ENCODE results near the gene AGAP2. TPM values are rescaled to one million over a fixed set of nuclear protein-coding genes. Genes with fewer than 3 reads are reported as not detected.
A peak's percentile ranks its signal among the peaks of the same experiment; 100 is the strongest.

The AGAP2 gene
- total RNA-seq, 1 experiment from 2014 or later, result 5.3 TPM

DNA sequence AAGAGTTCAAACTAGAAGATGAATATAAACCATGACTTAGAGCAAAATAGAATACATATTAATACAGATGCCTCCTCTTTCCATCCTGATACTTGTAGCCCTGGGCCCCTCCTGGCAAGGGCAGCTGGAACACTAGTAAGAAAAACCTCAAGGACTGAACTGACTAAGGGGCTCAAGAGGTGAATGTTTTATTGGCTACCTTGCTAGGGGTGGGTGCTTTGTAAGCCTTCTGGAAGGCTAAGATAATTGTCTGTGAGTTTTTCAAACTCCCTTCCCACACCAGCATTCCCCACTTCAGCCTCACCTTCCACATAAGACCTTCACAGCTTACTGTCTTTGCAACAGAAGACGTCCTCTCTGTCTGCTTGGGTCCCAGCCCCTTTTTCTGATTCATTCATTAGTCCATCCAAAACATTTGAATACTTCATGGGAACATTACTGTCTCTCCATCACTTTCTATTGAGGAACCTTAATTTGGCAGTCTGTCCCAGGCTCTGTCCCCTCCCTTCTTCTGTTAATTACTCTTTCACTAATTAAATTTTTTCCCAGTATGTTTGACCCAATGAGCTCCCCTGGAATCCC lies 15.3 kb upstream of the AGAP2 start:
- Histone ChIP-seq H2BK12ac (ENCODE audit: insufficient read length, low read depth, low read length) (no peak overlapping the region), H3K56ac (ENCODE audit: insufficient read length, low read depth, low read length) (no peak overlapping the region), H3K4me1 (ENCODE audit: insufficient read depth, low read length) (0 out of 2 replicates have a peak, but pooled peaks cover 7% of the 10 kb centered on the region), H4K8ac (replicated peaks; ENCODE audit: insufficient read length, low read depth, low read length) (no peak overlapping the region), H3K4ac (ENCODE audit: low read depth, low read length) (no peak overlapping the region), H2BK20ac (ENCODE audit: low read depth, low read length, poor library complexity, severe bottlenecking) (no peak overlapping the region), H3K79me1 (ENCODE audit: insufficient read depth, low read depth, low read length, poor library complexity, severe bottlenecking) (no peaks in the 10 kb centered on the region), H2AFZ (ENCODE audit: low read length) (no peak overlapping the region), H4K5ac (ENCODE audit: insufficient read length, low read depth, low read length) (no peak overlapping the region), H3K9me3 (ENCODE audit: control insufficient read depth, low read depth, low read length) (no peaks in the 10 kb centered on the region), H2BK120ac (ENCODE audit: low read depth, low read length, poor library complexity, severe bottlenecking) (no peak overlapping the region), H3K4me2 (ENCODE audit: insufficient read depth, insufficient read length, low read length) (peak overlapping the region; percentile 65), H3K18ac (ENCODE audit: insufficient read length, low read depth, low read length) (no peak overlapping the region), H3K79me2 (ENCODE audit: insufficient read depth, low read length) (peaks cover 13% of the 10 kb centered on the region; the same call in 1 of the 2 replicates), H3K14ac (ENCODE audit: insufficient read depth, low read length) (no peak overlapping the region), H2BK15ac (ENCODE audit: low read depth, low read length) (no peak overlapping the region), H2BK5ac (ENCODE audit: insufficient read length, low read length) (no peak overlapping the region), H3K23me2 (ENCODE audit: insufficient read length, low read depth, low read length, poor library complexity, severe bottlenecking) (peaks cover 17% of the 10 kb centered on the region), H3T11ph (ENCODE audit: low read length) (no peak overlapping the region), H2AK5ac (ENCODE audit: insufficient read length, low read length) (no peak overlapping the region), H3K27me3 (ENCODE audit: insufficient read depth, low read length) (peaks cover 11% of the 10 kb centered on the region), H3K27ac (ENCODE audit: insufficient read length, low read depth, low read length) (no peak overlapping the region), H3K23ac (ENCODE audit: insufficient read length, low read depth, low read length) (no peak overlapping the region), H4K91ac (ENCODE audit: insufficient read length, low read depth, low read length) (no peak overlapping the region), H3K9ac (ENCODE audit: extremely low read depth, insufficient read length, low read length) (no peak overlapping the region), H4K20me1 (ENCODE audit: control insufficient read depth, insufficient read depth, insufficient read length) (no peaks in the 10 kb centered on the region)
- TF ChIP-seq, protein P1, sequence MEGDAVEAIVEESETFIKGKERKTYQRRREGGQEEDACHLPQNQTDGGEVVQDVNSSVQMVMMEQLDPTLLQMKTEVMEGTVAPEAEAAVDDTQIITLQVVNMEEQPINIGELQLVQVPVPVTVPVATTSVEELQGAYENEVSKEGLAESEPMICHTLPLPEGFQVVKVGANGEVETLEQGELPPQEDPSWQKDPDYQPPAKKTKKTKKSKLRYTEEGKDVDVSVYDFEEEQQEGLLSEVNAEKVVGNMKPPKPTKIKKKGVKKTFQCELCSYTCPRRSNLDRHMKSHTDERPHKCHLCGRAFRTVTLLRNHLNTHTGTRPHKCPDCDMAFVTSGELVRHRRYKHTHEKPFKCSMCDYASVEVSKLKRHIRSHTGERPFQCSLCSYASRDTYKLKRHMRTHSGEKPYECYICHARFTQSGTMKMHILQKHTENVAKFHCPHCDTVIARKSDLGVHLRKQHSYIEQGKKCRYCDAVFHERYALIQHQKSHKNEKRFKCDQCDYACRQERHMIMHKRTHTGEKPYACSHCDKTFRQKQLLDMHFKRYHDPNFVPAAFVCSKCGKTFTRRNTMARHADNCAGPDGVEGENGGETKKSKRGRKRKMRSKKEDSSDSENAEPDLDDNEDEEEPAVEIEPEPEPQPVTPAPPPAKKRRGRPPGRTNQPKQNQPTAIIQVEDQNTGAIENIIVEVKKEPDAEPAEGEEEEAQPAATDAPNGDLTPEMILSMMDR (conservative IDR thresholded peaks at IDR 0.05), result no peak
- Mint-ChIP-seq H3K27me3 (ENCODE audit: low read depth) (peaks cover 30% of the 10 kb centered on the region), H3K4me1 (peaks cover 43 to 44% of the 10 kb centered on the region in 2 experiments), H3K27ac (no peak overlapping the region), H3K4me3 (peak overlapping the region; percentile 81 to 93), H3K36me3 (ENCODE audit: insufficient read depth in 1 of 3, low read depth in 3 of 3) (peaks cover 26 to 42% (median 33%) of the 10 kb centered on the region in 3 experiments), H3K9me3 (peaks cover 0 to 2% of the 10 kb centered on the region in 2 experiments; a peak in 2 of 5 replicates)
- no peak for DNase-seq
- WGBS (ENCODE audit: extremely low coverage, insufficient read length, low lambda C conversion rate), result no CpG with 5 or more reads among the region's 1 CpG

Data from H9 (cell line).